Activated CD8-positive, alpha-beta memory T cell treated with anti-CD3 and anti-CD28 coated beads, Interleukin-2, amount 50 U/mL, for 24 hours (primary cell): ENCODE data around the gene DIS3.
"Not testable (repeated sequence)": the region's sequence is repeated elsewhere in the genome, so short reads cannot be mapped to it uniquely, and the experiment has no call there.

Experiments used
- DNase-seq: peaks from one replicate; pipeline ENCODE4 v3.0.0-alpha.2; 2020; ENCODE audit errors: extremely low read depth

The DIS3 gene, protein sequence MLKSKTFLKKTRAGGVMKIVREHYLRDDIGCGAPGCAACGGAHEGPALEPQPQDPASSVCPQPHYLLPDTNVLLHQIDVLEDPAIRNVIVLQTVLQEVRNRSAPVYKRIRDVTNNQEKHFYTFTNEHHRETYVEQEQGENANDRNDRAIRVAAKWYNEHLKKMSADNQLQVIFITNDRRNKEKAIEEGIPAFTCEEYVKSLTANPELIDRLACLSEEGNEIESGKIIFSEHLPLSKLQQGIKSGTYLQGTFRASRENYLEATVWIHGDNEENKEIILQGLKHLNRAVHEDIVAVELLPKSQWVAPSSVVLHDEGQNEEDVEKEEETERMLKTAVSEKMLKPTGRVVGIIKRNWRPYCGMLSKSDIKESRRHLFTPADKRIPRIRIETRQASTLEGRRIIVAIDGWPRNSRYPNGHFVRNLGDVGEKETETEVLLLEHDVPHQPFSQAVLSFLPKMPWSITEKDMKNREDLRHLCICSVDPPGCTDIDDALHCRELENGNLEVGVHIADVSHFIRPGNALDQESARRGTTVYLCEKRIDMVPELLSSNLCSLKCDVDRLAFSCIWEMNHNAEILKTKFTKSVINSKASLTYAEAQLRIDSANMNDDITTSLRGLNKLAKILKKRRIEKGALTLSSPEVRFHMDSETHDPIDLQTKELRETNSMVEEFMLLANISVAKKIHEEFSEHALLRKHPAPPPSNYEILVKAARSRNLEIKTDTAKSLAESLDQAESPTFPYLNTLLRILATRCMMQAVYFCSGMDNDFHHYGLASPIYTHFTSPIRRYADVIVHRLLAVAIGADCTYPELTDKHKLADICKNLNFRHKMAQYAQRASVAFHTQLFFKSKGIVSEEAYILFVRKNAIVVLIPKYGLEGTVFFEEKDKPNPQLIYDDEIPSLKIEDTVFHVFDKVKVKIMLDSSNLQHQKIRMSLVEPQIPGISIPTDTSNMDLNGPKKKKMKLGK

GRCh38 chr13:72781451-72782439, at the start of gene DIS3, which contains the start of gene PIBF1:
DIS3 (minus strand) TSS chr13:72781900; CDS start chr13:72781832, 68 bp downstream.
PIBF1 (plus strand) TSS chr13:72782133; CDS start chr13:72783470, 1,337 bp downstream.
- peak; percentile 95 for DNase-seq

DNA sequence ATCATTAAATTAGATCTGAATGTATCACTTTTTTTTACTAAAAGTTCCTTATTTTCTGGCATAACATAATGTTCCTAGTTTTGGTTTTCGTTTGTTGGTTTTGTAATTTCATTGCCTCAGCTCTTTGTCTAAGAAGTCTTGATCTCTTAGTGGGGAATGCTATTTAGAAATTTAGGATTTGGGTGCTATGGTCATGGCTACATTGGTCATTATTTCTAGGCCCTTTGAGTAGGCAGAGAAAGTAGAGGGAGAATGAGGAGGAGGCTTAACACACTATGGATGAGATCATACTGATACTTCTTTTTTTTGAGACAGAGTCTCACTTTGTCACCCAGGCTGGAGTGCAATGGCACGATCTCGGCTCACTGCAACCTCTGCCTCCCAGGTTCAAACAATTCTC, 42.0 kb upstream of the DIS3 start:
- no peak for DNase-seq

DNA sequence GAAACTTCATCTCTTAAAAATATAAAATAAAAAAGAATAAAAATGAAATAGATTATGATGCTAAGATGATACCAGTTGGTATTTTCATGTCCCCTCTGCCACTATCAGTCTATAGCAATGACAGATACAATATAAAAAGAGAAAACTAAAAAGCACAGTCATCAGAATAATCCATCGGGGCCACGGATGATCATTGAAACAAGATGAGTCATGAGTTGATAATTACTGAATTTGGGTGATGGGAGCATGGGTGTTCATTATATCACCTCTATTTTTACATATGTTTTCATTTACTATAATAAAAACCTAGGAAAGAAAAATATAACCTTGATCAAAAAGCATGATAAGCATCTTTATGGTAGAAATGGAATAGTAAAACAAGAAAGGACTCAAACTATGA, 41.4 kb upstream of the DIS3 start:
- DNase-seq: no peak

GRCh38 chr13:72820898-72821279, 39.2 kb upstream of the DIS3 start:
- no peak for DNase-seq

GRCh38 chr13:72820156-72820897, 38.6 kb upstream of the DIS3 start:
- DNase-seq: no peak

GRCh38 chr13:72808917-72809500, 27.3 kb upstream of the DIS3 start:
- DNase-seq: no peak

DNA sequence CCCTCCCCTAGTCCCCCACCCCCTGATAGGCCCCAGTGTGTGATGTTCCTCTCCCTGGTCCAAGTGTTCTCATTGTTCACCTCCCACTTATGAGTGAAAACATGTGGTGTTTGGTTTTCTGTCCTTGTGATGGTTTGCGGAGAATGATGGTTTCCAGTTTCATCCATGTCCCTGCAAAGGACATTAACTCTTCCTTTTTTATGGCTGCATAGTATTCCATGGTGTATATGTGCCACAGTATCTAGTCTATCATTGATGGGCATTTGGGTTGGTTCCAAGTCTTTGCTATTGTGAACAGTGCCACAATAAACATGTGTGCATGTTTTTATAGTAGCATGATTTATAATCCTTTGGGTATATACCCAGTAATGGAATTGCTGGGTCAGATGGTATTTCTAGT, 24.8 kb upstream of the DIS3 start:
- DNase-seq: not testable (repeated sequence)

GRCh38 chr13:72805676-72806346, 24.1 kb upstream of the DIS3 start:
- DNase-seq: no peak

DNA sequence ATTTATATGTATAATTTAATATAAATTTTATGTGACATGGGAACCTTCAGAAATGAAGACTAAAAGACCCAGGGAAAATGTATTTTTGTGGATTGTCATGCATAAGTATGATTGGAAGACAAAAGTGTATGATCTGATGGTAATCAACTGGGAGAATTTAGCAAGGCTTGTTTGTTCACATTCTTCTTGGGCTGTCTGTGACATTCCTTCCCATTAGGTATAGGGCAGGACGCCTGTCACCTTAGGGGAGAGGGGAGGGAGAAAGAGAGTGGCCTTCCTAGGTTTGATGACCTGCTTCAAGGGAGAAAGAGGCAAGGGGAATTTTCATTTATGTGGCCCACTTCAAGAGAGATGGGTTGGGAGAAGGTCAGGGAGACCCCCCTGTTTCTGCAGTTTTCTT, 22.6 kb upstream of the DIS3 start:
- no peak for DNase-seq

GRCh38 chr13:72798817-72799216, 17.1 kb upstream of the DIS3 start:
- DNase-seq: no peak

DNA sequence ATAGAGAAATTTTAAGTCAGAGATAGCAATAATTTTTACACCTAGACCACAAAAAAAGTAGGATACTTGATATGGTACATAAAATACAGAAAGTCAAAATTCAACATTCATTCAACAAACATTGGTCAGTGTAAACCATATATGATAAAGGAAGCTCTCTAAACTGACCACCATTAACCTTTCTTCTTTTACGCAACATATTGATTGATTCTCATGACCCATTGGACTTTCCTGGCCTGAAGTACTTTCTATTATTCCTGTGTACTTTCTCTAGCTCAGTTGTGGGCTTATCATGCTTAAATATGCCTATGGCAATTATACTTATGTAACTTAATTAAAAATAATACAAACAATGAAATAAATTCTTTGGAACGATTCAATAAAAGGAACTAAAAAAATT, 10.9 kb upstream of the DIS3 start:
- DNase-seq: no peak

DNA sequence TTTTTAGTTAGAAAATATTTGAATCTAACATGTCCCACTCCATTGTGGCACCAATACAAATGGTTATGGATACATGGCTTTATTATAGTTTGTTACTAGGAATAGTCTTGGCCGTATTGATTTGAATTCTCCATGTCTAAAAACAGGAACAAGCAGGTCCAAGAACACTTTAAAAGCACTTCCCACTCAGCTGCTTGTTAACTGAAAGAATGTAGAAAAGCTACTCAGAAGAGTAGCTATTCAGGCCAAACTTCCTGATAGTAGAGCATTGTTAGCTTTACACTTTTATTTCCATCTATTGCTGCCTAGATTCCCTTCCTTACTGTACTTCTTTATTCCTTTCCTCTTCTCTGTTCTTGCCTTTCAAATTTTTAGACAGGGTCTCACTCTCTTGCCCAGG, 7.1 kb upstream of the DIS3 start:
- no peak for DNase-seq

DNA sequence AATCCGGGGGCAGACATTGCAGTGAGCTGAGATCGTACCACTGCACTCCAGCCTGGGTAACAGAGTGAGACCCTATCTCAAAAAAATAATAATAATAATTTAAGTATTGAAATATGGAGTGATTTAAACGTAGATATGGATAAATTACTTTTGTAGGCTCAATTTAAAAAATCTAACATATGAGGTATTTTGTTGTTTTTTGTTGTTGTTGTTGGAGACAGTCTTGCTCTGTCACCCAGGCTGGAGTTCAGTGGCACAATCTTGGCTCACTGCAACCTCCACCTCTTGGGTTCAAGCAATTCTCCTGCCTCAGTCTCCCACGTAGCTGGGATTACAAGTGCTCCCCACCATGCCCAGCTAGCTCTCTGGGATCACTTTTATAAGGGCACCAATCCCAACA, 3.0 kb upstream of the DIS3 start:
- not testable (repeated sequence) for DNase-seq

- DNase-seq: no peak
Measured at GRCh38 chr13:72782717-72783116, 1.0 kb upstream of the DIS3 start.

- DNase-seq: no peak
Measured at GRCh38 chr13:72774019-72774418, 7.7 kb downstream of the DIS3 start.

DNA sequence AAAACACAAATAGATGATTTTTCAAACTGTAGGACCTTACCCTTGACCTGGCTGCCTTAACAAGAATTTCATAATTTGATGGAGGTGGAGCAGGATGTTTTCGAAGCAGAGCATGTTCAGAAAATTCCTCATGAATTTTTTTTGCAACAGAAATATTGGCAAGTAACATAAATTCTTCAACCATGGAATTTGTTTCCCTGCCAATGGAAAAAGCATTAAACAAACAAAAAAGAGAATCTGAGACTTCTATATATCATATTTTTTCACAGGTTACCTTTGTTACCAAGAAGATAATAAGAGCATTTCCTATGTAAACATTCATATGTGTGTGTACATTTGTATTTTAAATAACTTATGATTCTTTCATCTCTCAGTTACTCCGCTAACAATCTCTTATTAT, 18.3 kb downstream of the DIS3 start:
- no peak for DNase-seq

GRCh38 chr13:72760189-72760588, 21.5 kb downstream of the DIS3 start:
- no peak for DNase-seq

DNA sequence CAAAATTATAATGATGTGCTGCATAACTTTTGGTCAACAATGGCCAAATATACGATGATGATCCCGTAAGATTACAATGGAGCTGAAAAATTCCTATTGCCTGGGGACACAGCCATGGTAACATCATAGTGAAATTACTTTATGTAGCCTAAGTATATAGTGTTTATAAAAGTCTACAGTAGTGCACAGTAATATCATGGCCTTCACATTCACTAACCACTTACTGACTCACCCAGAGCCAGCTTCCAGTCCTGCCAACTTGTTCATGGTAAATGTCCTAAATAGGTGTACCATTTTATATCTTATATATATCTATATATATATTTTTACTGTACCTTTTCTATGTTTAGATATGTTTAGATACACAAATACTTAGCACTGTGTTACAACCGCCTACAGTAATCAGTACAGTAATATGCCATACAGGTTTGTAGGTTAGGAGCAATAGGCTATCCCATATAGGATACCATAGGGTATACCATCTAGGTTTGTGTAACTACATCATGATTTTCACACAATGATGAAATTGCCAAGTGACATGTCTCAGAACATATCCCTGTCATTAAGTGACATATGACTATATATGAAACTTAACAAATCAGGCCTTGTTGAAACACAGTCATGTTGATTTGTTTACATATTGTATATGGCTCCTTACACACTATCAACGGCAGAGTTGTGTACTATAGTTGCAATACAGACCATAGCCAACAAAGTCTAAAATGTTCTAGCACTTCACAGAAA, 23.7 kb downstream of the DIS3 start:
- no peak for DNase-seq

GRCh38 chr13:72754111-72754510, 27.6 kb downstream of the DIS3 start:
- no peak for DNase-seq
